Stimulated activated CD4-positive, alpha-beta T cell treated with anti-CD3 and anti-CD28 coated beads, Interleukin-15, amount 100 ng/mL, for 24 hours (primary cell): Measurements from ENCODE around the gene PMP22.

Experiments
- DNase-seq: peaks from one replicate; pipeline ENCODE4 v3.0.0-alpha.2; 2020

Gene PMP22

GRCh38 chr17:15265131-15265530, at the start of gene PMP22:
Gene PMP22, minus strand, starts transcription at chr17:15265326. Its CDS starts 4,599 bp downstream, at chr17:15260727.
- DNase-seq = no peak

- DNase-seq = no peak
These were observed 46.9 kb upstream of the PMP22 start for GRCh38 chr17:15311996-15312395.

- DNase-seq = no peak
These were observed 44.7 kb upstream of the PMP22 start for GRCh38 chr17:15309793-15310192.

GRCh38 chr17:15309236-15309635, 44.1 kb upstream of the PMP22 start:
- no peak for DNase-seq

GRCh38 chr17:15308758-15309157, 43.6 kb upstream of the PMP22 start:
- no peak for DNase-seq

- DNase-seq = no peak
These were observed 42.6 kb upstream of the PMP22 start for GRCh38 chr17:15307710-15308111.

- no peak for DNase-seq
These were observed 38.7 kb upstream of the PMP22 start for GRCh38 chr17:15303851-15304250.

GRCh38 chr17:15303268-15303667, 38.1 kb upstream of the PMP22 start:
- no peak for DNase-seq

- no peak for DNase-seq
These were observed 36.7 kb upstream of the PMP22 start for GRCh38 chr17:15301845-15302244.

- DNase-seq = no peak
These were observed 33.0 kb upstream of the PMP22 start for GRCh38 chr17:15298176-15298575.

- DNase-seq = no peak
These were observed 28.4 kb upstream of the PMP22 start for GRCh38 chr17:15293558-15293957.

- no peak for DNase-seq
These were observed 26.7 kb upstream of the PMP22 start for GRCh38 chr17:15291674-15292361.

GRCh38 chr17:15290605-15291004, 25.5 kb upstream of the PMP22 start:
- DNase-seq = no peak

- no peak for DNase-seq
These were observed 24.4 kb upstream of the PMP22 start for GRCh38 chr17:15289285-15290183.

GRCh38 chr17:15288859-15289258, 23.7 kb upstream of the PMP22 start:
- no peak for DNase-seq

- DNase-seq = no peak
These were observed 22.6 kb upstream of the PMP22 start for GRCh38 chr17:15287538-15288267.

- no peak for DNase-seq
These were observed 20.3 kb upstream of the PMP22 start for GRCh38 chr17:15285466-15285865.

GRCh38 chr17:15284537-15284936, 19.4 kb upstream of the PMP22 start:
- DNase-seq = no peak

- no peak for DNase-seq
These were observed 19.0 kb upstream of the PMP22 start for GRCh38 chr17:15284107-15284506.

GRCh38 chr17:15281909-15282308, 16.8 kb upstream of the PMP22 start:
- DNase-seq = no peak

- no peak for DNase-seq
These were observed 13.9 kb upstream of the PMP22 start for GRCh38 chr17:15278924-15279477.

GRCh38 chr17:15278380-15278779, 13.3 kb upstream of the PMP22 start:
- DNase-seq = no peak

- DNase-seq = no peak
These were observed 8.9 kb upstream of the PMP22 start for GRCh38 chr17:15274017-15274416.
